KOPT-K1 (cell line): ENCODE data around the gene RBMS3.

Experiments used
- H3K27ac ChIP-seq: fragments of 200-600 bp; sonication (generic); 2 replicates; pipeline ENCODE4 v1.5.1; 2016; ENCODE audit warnings: antibody characterized with exemption, mild to moderate bottlenecking, low read depth, low read length; ENCODE audit not compliant: poor library complexity, severe bottlenecking
- H3K36me3 ChIP-seq: fragments of 200-600 bp; sonication (generic); 2 replicates; pipeline ENCODE4 v1.5.1; 2017; ENCODE audit warnings: antibody characterized with exemption, mild to moderate bottlenecking, low read length, moderate library complexity; ENCODE audit not compliant: insufficient read depth
- H3K9me3 ChIP-seq: fragments of 200-600 bp; sonication (generic); 2 replicates; pipeline ENCODE4 v1.5.1; 2017; ENCODE audit warnings: antibody characterized with exemption, low read length, mild to moderate bottlenecking; ENCODE audit not compliant: insufficient read depth, poor library complexity, severe bottlenecking

The RBMS3 gene

GRCh38 chr3:29335438-29335837, 54.6 kb downstream of the RBMS3 start:
- Histone ChIP-seq H3K36me3 (no peaks in the 10 kb centered on the region), H3K9me3 (no peaks in the 10 kb centered on the region), H3K27ac (no peak overlapping the region)

DNA sequence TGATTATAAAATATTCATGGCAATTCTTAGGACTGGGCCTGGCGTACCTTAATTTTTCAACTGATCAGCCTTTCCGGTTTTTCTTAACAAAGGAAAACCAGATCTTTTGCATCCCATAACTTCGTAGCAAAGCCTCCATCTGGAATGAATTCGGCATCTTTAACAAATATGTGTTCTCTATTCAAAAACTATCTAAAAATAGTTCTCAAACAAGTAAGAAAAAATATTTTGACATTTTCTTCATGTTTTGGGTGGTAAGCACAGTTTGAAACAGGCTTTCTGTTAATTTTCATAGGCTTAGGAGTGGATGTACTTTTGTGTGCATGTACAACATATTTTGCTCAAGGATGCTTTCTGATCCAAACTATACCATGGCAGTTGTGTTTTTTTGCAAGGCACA, 55.1 kb downstream of the RBMS3 start:
- H3K36me3 ChIP-seq, result no peaks in the 10 kb centered on the region
- no peak overlapping the region for H3K27ac ChIP-seq
- H3K9me3 ChIP-seq, result no peaks in the 10 kb centered on the region

DNA sequence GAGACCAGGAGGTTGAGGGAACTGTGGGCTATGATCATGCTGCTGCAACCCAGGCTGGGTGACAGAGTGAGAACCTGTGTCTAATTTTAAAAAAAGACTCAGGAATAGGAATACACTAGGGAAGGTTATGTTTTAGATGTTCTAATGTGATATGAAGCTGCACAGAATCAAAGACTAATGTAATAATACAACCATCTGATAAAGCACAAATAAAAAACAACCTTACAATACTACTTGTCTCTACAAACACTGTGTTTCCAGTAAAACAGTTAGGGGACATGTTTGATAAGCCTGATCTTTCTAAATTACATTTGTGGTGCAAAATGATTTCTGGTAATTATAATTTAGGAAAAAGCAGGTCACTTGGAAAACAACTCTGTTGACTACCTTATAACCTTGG, 56.7 kb downstream of the RBMS3 start:
- H3K36me3 ChIP-seq, result no peaks in the 10 kb centered on the region
- no peaks in the 10 kb centered on the region for H3K9me3 ChIP-seq
- no peak overlapping the region for H3K27ac ChIP-seq

GRCh38 chr3:29338377-29338776, 57.5 kb downstream of the RBMS3 start:
- no peaks in the 10 kb centered on the region for H3K9me3 ChIP-seq
- H3K27ac ChIP-seq, result no peak overlapping the region
- no peaks in the 10 kb centered on the region for H3K36me3 ChIP-seq

DNA sequence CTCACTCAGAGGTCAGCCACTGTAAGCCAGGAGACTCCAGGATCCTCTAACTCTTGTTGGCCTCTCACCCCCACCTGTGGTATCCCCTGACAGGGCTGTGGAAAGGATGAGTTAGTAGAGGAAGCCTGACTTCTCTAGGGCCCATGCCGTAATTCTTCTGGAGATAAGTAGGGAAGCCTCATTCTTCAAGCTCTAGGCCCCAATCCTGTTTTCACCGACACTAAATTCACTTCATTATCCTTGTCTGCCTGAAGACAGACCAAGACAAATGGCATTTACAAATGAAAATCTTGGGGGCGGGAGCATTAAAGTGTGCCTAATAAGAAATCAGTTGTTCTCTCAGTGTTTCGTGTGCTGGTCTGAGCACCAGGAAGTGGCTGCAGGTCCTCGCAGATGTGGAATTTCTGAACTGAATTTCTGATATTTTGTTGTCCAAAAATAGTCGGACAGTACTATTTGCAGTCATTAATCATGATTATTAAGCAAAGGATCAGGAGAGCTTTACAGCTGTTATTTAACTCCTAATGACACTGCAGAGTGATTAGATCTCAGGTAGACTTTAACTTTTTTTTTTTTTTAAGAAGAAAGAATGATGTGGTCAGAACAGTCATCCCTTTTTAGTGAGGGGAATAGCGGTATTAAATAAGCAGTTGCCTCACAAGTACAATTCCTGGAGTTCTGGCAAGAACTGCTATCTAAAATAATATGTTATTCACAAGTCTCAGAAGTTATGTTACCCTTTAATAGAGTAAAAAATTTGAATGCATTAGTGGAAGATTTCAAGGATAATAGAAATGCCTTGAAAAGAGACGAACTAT, 58.4 kb downstream of the RBMS3 start:
- H3K27ac ChIP-seq, result no peak overlapping the region
- H3K36me3 ChIP-seq, result no peaks in the 10 kb centered on the region
- no peaks in the 10 kb centered on the region for H3K9me3 ChIP-seq

GRCh38 chr3:29344154-29344553, 63.3 kb downstream of the RBMS3 start:
- H3K36me3 ChIP-seq, result no peaks in the 10 kb centered on the region
- no peak overlapping the region for H3K27ac ChIP-seq

DNA sequence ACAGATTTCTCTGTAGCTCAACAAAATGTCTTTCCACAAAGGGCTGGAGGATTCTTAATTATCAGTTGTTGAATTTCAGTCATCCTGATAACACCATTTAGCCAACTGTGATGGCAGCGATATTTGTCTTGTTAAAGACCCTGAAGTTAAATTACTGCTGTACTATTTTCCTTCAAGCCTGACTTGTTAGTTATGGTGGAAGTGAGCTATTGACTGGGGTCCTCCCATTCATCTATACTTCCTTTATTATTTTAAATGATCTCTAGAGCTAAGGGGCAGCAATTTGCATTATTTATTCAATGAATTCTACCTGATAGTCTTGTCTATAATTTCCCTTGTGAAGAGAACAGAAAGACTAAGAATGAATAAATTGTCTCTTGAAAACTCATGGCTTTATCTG, 64.1 kb downstream of the RBMS3 start:
- no peak overlapping the region for H3K27ac ChIP-seq
- H3K36me3 ChIP-seq, result no peaks in the 10 kb centered on the region
- no peaks in the 10 kb centered on the region for H3K9me3 ChIP-seq

More at GRCh38 chr3:29344154-29344553, 63.3 kb downstream of the RBMS3 start:
- H3K9me3 ChIP-seq, result no peaks in the 10 kb centered on the region

GRCh38 chr3:29345516-29346300, 64.8 kb downstream of the RBMS3 start:
- no peaks in the 10 kb centered on the region for H3K9me3 ChIP-seq

GRCh38 chr3:29346828-29347227, 66.0 kb downstream of the RBMS3 start:
- Histone ChIP-seq H3K9me3 (no peaks in the 10 kb centered on the region), H3K36me3 (no peaks in the 10 kb centered on the region), H3K27ac (no peak overlapping the region)

More at GRCh38 chr3:29345516-29346300, 64.8 kb downstream of the RBMS3 start:
- no peak overlapping the region for H3K27ac ChIP-seq
- H3K36me3 ChIP-seq, result no peaks in the 10 kb centered on the region

- no peak overlapping the region for H3K27ac ChIP-seq
Measured at GRCh38 chr3:29347412-29347811, 66.5 kb downstream of the RBMS3 start.

GRCh38 chr3:29348316-29348715, 67.4 kb downstream of the RBMS3 start:
- Histone ChIP-seq H3K36me3 (no peaks in the 10 kb centered on the region), H3K27ac (no peak overlapping the region), H3K9me3 (no peaks in the 10 kb centered on the region)

More at GRCh38 chr3:29347412-29347811, 66.5 kb downstream of the RBMS3 start:
- Histone ChIP-seq H3K36me3 (no peaks in the 10 kb centered on the region), H3K9me3 (no peaks in the 10 kb centered on the region)

DNA sequence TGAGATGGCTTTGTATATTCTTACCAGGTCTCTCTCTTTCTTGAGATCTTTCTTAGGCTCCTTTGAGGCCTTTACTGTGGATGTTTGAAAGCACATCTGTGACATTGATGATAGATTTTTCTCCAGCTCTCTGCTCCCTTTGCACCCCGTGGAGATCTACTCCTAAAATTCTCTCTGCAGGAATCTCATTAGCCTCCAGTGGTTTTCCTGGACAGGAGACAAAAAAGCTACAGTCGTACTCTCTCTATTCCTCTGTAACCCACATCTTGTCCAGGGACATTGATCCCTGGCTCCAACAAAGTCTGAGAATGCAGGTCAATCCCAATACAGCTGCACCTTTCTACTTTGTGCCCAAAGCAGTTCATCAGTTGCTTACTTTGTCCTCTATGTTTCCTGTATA, 68.2 kb downstream of the RBMS3 start:
- H3K36me3 ChIP-seq, result no peaks in the 10 kb centered on the region
- H3K27ac ChIP-seq, result no peak overlapping the region
- H3K9me3 ChIP-seq, result no peaks in the 10 kb centered on the region

GRCh38 chr3:29353807-29354206, 72.9 kb downstream of the RBMS3 start:
- Histone ChIP-seq H3K36me3 (no peaks in the 10 kb centered on the region), H3K9me3 (no peaks in the 10 kb centered on the region), H3K27ac (no peak overlapping the region)

DNA sequence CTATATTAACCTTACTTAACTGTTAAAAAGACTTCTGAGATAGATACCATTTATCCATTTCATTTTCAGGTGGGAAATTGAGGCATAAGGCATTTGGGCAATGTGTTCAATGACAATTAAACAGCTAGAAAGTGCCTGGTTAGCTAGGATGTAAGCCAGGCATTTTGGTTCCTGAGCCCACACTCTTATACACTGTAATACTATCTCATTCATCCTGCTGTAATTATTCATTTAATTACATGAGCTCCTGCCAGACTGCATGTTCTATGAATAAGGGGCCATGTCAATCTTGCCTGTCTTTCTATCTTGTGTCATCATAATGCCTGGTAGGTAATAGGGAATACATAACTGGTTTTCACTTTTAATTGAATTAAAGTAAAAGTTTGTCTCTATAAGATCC, 74.0 kb downstream of the RBMS3 start:
- no peak overlapping the region for H3K27ac ChIP-seq
- no peaks in the 10 kb centered on the region for H3K36me3 ChIP-seq

DNA sequence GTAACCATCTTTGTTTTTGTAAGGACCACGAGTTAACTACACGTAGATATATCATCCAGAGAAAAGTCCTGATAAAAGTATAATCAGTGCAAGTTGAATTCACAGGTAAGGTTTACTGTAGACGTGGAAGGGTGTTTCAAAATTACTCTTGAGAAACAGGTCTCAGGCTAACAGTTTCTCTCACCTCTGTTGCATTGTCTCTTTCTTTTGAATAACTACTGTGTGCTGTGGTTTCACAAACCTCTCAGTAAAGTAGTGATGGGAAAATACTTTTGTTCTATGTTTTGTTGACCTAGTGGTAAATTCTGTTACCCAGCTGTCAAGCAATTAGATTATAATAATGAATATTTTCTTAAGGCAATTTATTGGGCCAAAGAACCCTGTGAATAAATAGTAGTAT, 75.2 kb downstream of the RBMS3 start:
- H3K9me3 ChIP-seq, result no peaks in the 10 kb centered on the region
- H3K36me3 ChIP-seq, result no peaks in the 10 kb centered on the region
- no peak overlapping the region for H3K27ac ChIP-seq

More for the DNA sequence above, 74.0 kb downstream of the RBMS3 start:
- H3K9me3 ChIP-seq, result no peaks in the 10 kb centered on the region
